Neuron (in vitro differentiated cells): ENCODE data around the gene BNC2.

ENCODE experiments used
- H2AFZ ChIP-seq: one replicate; pipeline ENCODE4 v1.6.1; 2013; ENCODE audit warnings: low read depth, mild to moderate bottlenecking, inconsistent platforms, low read length, moderate library complexity
- H3K27me3 ChIP-seq: one replicate; pipeline ENCODE4 v1.6.1; 2013; ENCODE audit warnings: low read length; ENCODE audit not compliant: insufficient read depth
- H3K36me3 ChIP-seq: one replicate; pipeline ENCODE4 v1.6.1; 2013; ENCODE audit warnings: low read length; ENCODE audit not compliant: insufficient read depth
- H3K4me1 ChIP-seq: one replicate; pipeline ENCODE4 v1.6.1; 2013; ENCODE audit warnings: low read length; ENCODE audit not compliant: insufficient read depth
- H3K4me3 ChIP-seq: 2 replicates; pipeline ENCODE4 v1.5.1; 2013; ENCODE audit warnings: mild to moderate bottlenecking, low read length, moderate library complexity
- H3K9me3 ChIP-seq: one replicate; pipeline ENCODE4 v1.6.1; 2013; ENCODE audit warnings: low read length

The BNC2 gene

DNA sequence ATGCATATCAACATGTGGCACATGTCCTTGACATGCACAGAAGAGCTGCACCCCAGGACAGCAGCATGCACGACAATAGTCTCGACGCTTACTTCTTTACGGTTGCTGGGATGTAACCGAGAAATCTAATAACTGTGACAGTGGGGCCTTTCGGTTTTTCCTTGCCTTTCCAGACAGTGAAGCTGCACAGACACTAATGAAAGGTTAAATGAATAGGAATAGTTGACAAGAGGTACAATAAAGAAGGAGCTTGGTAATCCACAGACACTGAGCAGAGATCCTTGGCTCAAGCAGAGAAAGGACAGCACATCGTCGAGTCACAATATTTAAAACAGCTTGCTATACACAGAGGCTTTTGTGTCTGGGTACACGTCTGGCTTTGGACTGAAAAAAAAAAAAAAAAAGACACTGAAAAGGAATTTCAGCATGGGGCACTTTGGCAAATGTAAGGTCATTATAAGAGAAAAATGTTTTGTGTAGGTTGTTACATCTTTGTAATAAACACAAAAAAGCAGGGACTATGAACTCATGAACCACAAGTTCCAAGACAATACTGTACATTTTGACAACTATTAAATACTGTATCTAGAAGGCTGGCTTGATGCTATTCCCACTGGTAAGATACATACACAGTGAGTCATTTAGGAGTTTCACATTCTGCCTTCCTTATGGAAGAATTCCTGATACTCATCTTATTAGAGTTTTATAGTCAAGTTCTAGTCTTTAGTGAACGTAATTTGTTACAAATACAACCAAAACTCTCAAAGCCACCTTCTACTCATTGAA, 5.6 kb downstream of the BNC2 start:
- H3K27me3 ChIP-seq = peaks cover 30% of the 10 kb centered on the region

DNA sequence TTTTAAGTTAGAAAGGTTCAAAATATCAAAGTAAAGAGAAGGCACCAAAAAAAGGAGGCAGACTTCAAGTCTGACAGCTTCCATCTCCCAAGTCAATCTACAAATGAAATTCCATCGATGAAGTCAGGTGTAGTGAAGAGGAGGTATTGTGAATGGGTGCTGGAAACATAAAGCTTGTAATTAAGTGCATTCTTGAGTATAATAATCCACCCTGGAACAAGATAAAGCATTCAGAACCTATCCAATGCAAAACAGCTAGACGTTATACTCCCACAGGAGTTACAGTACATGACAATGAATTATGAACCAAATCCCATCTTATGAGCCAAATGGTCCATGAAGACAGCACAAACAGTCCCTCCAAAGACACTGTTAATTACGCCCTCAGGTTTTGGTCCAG, 22.3 kb downstream of the BNC2 start:
- Histone ChIP-seq H3K4me1 (no peaks in the 10 kb centered on the region), H3K4me3 (no peak overlapping the region), H3K9me3 (no peaks in the 10 kb centered on the region)

More for the DNA sequence above, 5.6 kb downstream of the BNC2 start:
- Histone ChIP-seq H2AFZ (no peak overlapping the region), H3K9me3 (no peaks in the 10 kb centered on the region), H3K36me3 (no peaks in the 10 kb centered on the region), H3K4me3 (no peak overlapping the region), H3K4me1 (peaks cover 25% of the 10 kb centered on the region)

DNA sequence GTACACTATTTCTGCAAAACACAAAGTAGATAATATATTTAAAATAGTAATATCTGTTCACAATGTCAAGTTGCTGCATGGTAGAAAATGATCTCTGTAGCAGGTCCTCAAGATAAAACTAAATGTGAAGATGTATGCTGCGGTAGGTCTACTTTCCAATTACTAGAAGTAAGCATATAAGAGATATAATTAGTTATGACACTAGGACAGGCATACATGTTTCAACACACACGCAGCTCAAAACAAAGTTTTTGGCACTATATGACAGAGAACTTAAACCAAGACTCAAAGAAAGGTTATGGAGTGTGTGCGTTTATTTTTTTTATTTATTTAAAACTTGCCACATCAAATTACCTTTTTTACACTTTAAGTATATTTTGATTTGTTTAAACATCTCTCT, 23.5 kb downstream of the BNC2 start:
- Histone ChIP-seq H3K36me3 (no peaks in the 10 kb centered on the region), H2AFZ (no peak overlapping the region), H3K4me3 (no peak overlapping the region), H3K9me3 (no peaks in the 10 kb centered on the region), H3K4me1 (no peaks in the 10 kb centered on the region), H3K27me3 (no peaks in the 10 kb centered on the region)

More for the DNA sequence above, 22.3 kb downstream of the BNC2 start:
- Histone ChIP-seq H3K36me3 (no peaks in the 10 kb centered on the region), H3K27me3 (no peaks in the 10 kb centered on the region), H2AFZ (no peak overlapping the region)

DNA sequence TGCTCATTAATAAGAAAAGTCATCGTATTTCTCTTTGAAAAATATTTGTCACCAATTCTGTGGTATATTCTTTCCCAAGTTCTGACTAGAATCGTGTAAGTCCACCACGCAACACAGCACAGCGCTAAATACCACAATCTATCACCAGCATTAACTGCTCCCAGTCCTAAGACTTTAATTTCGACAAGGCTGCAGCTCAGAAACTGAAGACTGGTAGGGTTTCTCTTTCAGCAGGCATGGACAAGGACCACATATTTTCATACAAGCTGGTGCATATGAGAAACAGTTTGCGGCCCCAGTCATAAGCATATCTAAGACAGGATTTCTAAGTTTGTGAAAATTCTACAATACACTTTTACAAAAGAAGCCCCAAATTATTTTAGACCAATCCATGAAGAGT, 24.1 kb downstream of the BNC2 start:
- Histone ChIP-seq H3K4me1 (no peaks in the 10 kb centered on the region), H3K36me3 (no peaks in the 10 kb centered on the region), H2AFZ (no peak overlapping the region), H3K4me3 (no peak overlapping the region), H3K27me3 (no peaks in the 10 kb centered on the region), H3K9me3 (no peaks in the 10 kb centered on the region)

DNA sequence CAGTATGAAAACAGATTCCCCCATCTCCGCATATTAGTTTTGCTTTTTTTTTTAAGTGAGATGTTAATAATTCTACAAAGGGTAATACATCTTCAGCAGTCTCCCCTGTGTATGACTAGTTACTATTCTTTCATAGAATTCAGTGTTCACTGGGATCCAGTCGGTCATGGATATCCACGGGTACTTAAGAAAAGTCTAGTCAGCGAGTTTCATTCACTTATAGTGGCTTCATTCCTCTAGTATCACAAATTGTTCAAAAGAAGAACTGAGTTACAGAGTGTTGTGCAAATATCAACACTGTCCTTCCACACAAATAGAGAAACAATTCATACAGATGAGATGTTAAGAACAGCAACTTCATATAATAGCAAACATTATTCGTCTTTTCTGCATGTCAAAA, 35.7 kb downstream of the BNC2 start:
- Histone ChIP-seq H3K36me3 (no peaks in the 10 kb centered on the region), H3K4me1 (no peaks in the 10 kb centered on the region), H3K9me3 (no peaks in the 10 kb centered on the region), H2AFZ (no peak overlapping the region), H3K4me3 (no peak overlapping the region), H3K27me3 (peaks cover 9% of the 10 kb centered on the region)

DNA sequence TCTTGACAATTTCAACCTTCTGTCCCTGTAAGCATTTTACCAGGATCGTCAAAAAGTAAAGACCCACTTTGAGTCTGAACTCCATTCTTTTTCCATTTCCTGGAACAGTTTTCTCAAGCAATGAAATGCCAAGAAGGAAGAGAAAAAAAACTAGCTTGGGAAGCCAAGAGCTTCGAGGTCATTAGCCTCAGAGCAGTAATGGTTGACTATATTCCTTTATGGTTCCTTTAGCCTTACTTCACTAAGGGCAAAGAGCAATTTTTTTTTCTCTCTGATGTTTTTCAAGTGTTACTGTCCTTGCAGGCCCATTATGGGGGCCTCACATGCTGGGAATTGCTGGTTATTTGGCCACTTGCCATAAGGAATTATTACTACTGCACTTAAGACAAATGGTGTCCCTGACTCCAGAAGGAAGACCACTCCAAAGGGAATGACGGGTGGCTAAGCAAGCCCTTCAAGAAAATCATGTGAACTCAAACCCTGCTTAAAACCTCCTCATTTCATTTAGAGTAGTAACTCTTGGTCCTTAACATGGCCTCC, 37.1 kb downstream of the BNC2 start:
- Histone ChIP-seq H3K4me1 (peaks cover 7% of the 10 kb centered on the region), H3K4me3 (no peak overlapping the region), H3K36me3 (no peaks in the 10 kb centered on the region), H3K27me3 (peaks cover 9% of the 10 kb centered on the region), H2AFZ (no peak overlapping the region), H3K9me3 (no peaks in the 10 kb centered on the region)

DNA sequence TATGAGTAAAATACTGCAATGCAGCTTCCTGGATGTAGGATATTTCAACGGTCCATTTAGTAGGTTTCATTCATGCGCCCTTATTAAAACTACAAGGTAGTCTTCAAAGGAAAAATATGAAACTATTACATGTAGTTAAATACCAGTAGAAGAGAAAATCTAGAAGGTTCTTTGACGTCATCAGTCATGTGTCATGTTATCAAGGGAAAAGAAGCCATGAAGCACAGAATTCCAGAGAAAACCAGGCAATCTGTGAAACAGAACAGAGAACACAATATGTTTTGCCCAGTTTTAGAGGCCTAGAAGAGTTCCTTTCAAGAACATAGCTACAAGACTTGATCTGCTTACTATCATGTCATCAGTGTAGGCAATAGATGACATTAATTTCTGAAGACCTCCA, 38.4 kb downstream of the BNC2 start:
- no peaks in the 10 kb centered on the region for H3K9me3 ChIP-seq
- peaks cover 10% of the 10 kb centered on the region for H3K4me1 ChIP-seq
- no peak overlapping the region for H3K4me3 ChIP-seq
- H3K27me3 ChIP-seq = peaks cover 13% of the 10 kb centered on the region
- no peaks in the 10 kb centered on the region for H3K36me3 ChIP-seq
- no peak overlapping the region for H2AFZ ChIP-seq

DNA sequence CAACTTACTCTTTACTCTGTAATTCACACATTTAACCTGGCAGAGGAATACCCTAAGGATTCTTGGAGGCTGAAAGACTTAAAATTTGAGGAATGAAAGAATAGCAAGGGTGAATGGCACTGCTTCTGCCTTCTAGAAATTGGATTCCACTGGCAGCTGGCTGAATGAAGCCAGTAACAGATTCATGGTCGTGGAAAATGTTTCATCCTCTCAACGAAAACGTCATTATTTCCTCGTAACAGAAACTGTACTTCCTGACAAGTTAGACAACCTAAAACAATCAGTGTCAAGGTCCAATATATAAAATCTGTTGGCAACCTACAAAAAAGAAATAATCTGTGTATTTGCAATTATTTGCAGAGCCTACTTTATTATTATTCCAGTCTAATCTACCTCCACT, 39.7 kb downstream of the BNC2 start:
- peaks cover 20% of the 10 kb centered on the region for H3K27me3 ChIP-seq
- H3K9me3 ChIP-seq = no peaks in the 10 kb centered on the region
- no peaks in the 10 kb centered on the region for H3K36me3 ChIP-seq
- H3K4me3 ChIP-seq = no peak overlapping the region
- H3K4me1 ChIP-seq = peaks cover 10% of the 10 kb centered on the region
- H2AFZ ChIP-seq = no peak overlapping the region

DNA sequence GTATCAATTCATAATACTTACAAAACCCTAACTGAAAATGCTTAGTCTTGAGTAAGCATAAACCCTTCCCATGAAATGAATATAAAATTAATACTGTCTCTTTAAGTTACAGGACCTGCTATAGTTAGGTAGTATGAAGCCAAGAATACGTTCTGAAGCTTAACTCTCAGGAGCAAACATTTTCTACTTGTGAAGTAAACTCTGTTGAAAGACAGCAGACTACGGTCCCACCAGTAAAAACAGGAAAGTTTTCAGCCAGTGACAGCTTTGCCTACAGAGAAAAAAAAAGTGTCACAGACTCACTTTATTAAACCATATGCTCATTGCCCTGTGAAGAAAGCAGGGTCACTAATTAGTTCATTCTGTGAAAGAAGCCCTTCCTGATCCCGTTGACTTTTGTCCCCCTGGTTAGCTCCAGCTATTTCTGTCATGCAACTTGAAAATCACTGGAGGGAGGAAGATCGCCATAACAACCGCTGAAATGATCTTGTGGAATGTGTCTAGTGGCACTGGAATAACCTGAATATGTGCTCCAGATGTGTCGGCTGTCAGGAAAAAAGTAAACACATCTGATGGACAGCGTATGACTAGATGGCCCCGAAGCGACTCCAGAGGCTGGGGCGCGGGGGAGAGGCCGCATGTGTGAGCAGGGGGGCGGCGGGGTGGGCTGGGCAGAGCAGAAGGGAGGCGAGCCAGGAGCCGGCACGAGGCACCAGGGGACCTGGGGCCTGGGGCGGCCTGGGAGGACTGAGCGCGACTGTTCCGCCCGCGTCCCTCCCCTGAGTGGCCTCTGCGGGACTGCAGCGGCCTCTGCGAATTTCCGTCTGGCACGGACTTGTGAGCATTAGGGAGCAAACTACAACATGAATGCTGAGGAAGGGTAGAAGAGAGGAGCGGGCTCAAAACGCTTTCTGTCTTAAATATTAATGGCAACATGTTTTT, 41.9 kb downstream of the BNC2 start:
- Histone ChIP-seq H2AFZ (no peak overlapping the region), H3K4me1 (peaks cover 10% of the 10 kb centered on the region), H3K9me3 (no peaks in the 10 kb centered on the region), H3K36me3 (no peaks in the 10 kb centered on the region), H3K4me3 (no peak overlapping the region), H3K27me3 (peaks cover 27% of the 10 kb centered on the region)

DNA sequence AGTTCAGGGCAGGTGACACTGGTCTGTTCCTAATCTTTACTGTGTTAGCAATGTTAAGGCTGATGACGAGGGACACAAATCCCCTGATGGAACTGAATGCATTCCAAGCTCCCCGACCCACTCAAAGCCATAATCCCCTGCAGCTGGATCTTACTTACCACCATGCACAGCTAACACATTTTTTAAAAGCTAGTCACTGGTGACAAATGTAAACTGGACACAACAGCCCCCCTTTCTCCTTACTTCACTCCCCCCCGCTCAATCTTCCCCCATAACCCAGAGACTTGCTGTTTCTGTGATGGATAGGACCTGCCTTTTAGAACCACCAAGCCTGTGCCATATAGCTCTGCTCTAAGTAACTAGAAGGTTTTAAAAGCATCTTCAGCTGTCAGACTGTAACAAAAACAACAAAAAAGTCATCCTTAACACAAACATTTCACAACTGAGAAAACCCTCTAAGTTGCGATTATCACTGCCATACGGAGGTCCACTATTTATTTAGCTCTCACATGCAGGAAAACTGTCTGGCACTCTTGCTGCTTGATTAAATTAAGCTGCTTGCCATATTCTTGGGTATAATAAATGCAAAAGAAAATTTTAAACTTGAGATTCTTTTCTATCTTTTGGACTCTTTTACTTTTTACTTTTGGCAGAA, 44.4 kb downstream of the BNC2 start:
- no peaks in the 10 kb centered on the region for H3K36me3 ChIP-seq
- H3K4me3 ChIP-seq = no peak overlapping the region
- H3K4me1 ChIP-seq = peaks cover 10% of the 10 kb centered on the region
- H3K9me3 ChIP-seq = no peaks in the 10 kb centered on the region
- peaks cover 19% of the 10 kb centered on the region for H3K27me3 ChIP-seq
- no peak overlapping the region for H2AFZ ChIP-seq

DNA sequence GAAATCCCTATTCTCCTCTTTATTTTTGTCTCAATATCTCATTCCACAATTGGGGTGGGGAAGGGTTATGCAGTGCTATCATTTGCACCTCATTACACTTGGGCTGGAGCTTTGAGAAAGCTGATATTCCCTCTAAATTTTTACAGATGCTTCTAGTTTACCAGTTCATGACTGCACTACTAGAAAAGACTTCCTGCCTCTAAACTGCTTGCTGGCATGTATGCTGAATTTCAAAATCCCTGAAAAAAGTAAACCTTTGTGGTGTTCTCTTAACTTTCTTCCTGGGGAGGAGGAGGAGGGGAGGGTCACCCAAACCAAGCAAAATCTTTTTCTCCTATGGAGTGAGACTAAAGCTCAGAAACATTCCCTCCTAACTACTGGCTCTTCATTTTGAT, 45.1 kb downstream of the BNC2 start:
- Histone ChIP-seq H3K9me3 (no peaks in the 10 kb centered on the region), H3K36me3 (no peaks in the 10 kb centered on the region), H3K27me3 (peaks cover 19% of the 10 kb centered on the region), H3K4me1 (peaks cover 10% of the 10 kb centered on the region), H2AFZ (no peak overlapping the region), H3K4me3 (no peak overlapping the region)

DNA sequence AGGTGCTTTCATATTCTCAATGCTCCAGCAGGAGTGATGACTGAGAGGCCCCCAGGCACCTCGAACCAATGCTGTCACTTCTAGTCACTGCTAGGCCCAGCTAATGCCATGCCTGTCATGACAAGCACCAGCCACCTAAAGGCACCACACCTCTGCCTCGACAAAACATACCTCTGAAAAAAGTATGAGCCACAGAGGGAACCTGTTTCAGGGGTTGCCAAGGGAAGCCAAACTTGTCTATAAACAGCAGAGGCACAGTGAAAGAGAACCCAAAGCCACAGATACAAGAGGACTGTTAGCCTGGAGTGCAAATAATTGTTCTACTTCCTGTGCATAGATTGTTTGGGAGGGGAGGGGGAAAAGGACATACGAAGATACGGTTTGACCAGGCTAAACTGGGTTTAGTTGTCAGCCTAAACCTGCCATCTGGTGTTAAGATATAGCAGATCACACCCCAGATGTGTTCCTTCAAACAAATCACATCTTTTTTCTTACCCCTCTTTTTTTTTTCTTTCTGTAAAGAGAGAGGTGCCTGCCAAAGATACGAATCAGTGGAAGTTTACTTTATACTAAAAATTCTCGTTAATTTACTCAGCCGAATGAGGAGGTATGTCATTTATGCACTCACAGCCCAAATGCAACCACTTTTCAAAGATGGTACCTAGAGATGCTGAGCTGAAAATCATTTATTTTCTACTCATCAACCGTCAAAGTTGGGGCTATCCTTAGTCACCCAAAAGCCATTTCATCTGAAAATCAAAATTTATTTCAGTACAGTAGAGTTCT, 45.7 kb downstream of the BNC2 start:
- no peak overlapping the region for H3K4me3 ChIP-seq
- H3K9me3 ChIP-seq = no peaks in the 10 kb centered on the region
- no peaks in the 10 kb centered on the region for H3K36me3 ChIP-seq

More for the DNA sequence above, 45.7 kb downstream of the BNC2 start:
- Histone ChIP-seq H3K27me3 (peaks cover 19% of the 10 kb centered on the region), H2AFZ (no peak overlapping the region), H3K4me1 (peaks cover 10% of the 10 kb centered on the region)
